HG02678 (cell line): ENCODE measurements around the gene HSPB7.
"Not testable (repeated sequence)": the region's sequence is repeated elsewhere in the genome, so short reads cannot be mapped to it uniquely, and the experiment has no call there.

Experiments used
- ATAC-seq: cut with Tn5 transposase; IDR thresholded peaks from one replicate; pipeline ENCODE4 v1.9.1; 2021; ENCODE audit warnings: mild to moderate bottlenecking, moderate library complexity; ENCODE audit not compliant: unreplicated experiment

Gene HSPB7

GRCh38 chr1:16051039-16051438 lies 33.2 kb upstream of the HSPB7 start:
- no peak for ATAC-seq

GRCh38 chr1:16050328-16050727 lies 32.5 kb upstream of the HSPB7 start:
- no peak for ATAC-seq

GRCh38 chr1:16048573-16049189 lies 30.8 kb upstream of the HSPB7 start:
- no peak for ATAC-seq

- ATAC-seq, result no peak
Observed at GRCh38 chr1:16047791-16048475, 30.1 kb upstream of the HSPB7 start.

GRCh38 chr1:16046842-16047241 lies 29.0 kb upstream of the HSPB7 start:
- ATAC-seq, result no peak

- no peak for ATAC-seq
Observed at GRCh38 chr1:16043950-16044349, 26.1 kb upstream of the HSPB7 start.

GRCh38 chr1:16043521-16043920 lies 25.7 kb upstream of the HSPB7 start, which contains the start of gene CLCNKB:
Gene CLCNKB (plus strand): TSS chr1:16043782. CDS start chr1:16044493, 711 bp downstream.
- no peak for ATAC-seq

- ATAC-seq, result not testable (repeated sequence)
Observed at GRCh38 chr1:16042654-16043053, 24.8 kb upstream of the HSPB7 start.

- ATAC-seq, result no peak
Observed at GRCh38 chr1:16042096-16042495, 24.3 kb upstream of the HSPB7 start.

GRCh38 chr1:16041200-16041599 lies 23.4 kb upstream of the HSPB7 start:
- no peak for ATAC-seq

- not testable (repeated sequence) for ATAC-seq
Observed at GRCh38 chr1:16039871-16040270, 22.0 kb upstream of the HSPB7 start.

GRCh38 chr1:16038620-16038912 lies 20.7 kb upstream of the HSPB7 start:
- ATAC-seq, result no peak

- not testable (repeated sequence) for ATAC-seq
Observed at GRCh38 chr1:16036461-16036860, 18.6 kb upstream of the HSPB7 start.

- not testable (repeated sequence) for ATAC-seq
Observed at GRCh38 chr1:16033103-16033632, 15.3 kb upstream of the HSPB7 start.

GRCh38 chr1:16032388-16033102 lies 14.7 kb upstream of the HSPB7 start:
- ATAC-seq, result peak; percentile 62

GRCh38 chr1:16031551-16031950 lies 13.7 kb upstream of the HSPB7 start:
- no peak for ATAC-seq

- no peak for ATAC-seq
Observed at GRCh38 chr1:16029288-16029687, 11.4 kb upstream of the HSPB7 start.

GRCh38 chr1:16029003-16029268 lies 11.1 kb upstream of the HSPB7 start:
- not testable (repeated sequence) for ATAC-seq

- no peak for ATAC-seq
Observed at GRCh38 chr1:16028237-16029002, 10.6 kb upstream of the HSPB7 start.

- no peak for ATAC-seq
Observed at GRCh38 chr1:16026723-16027484, 9.1 kb upstream of the HSPB7 start.

- ATAC-seq, result not testable (repeated sequence)
Observed at GRCh38 chr1:16026302-16026701, 8.5 kb upstream of the HSPB7 start.
